Epithelial cell of esophagus (primary cell): ENCODE results near the gene CISD3.
A peak's percentile ranks its signal among the peaks of the same experiment; 100 is the strongest.

Source experiments
- DNase-seq: peaks from one replicate; pipeline ENCODE4 v3.0.0; 2010; ENCODE audit warnings: low read depth
- H3K4me3 ChIP-seq: 2 replicates; pipeline ENCODE4 v1.5.1; 2011; ENCODE audit warnings: mild to moderate bottlenecking, low read length, control low read depth
- CTCF ChIP-seq: IDR thresholded peaks from 2 replicates; pipeline ENCODE4 v1.5.1; 2011; ENCODE audit warnings: low read depth, mild to moderate bottlenecking, low read length, control low read depth, inconsistent platforms; ENCODE audit not compliant: insufficient read depth; ENCODE audit errors: missing control alignments

CISD3 gene

GRCh38 chr17:38749223-38750043, 19.3 kb downstream of the CISD3 start:
- H3K4me3 ChIP-seq: peak overlapping the region; percentile 100
- no peak for TF ChIP-seq CTCF
- DNase-seq: peak; percentile 48

GRCh38 chr17:38750044-38750311, 19.8 kb downstream of the CISD3 start:
- peak overlapping the region; percentile 100 for H3K4me3 ChIP-seq
- no peak for DNase-seq
- TF ChIP-seq CTCF: no peak

DNA sequence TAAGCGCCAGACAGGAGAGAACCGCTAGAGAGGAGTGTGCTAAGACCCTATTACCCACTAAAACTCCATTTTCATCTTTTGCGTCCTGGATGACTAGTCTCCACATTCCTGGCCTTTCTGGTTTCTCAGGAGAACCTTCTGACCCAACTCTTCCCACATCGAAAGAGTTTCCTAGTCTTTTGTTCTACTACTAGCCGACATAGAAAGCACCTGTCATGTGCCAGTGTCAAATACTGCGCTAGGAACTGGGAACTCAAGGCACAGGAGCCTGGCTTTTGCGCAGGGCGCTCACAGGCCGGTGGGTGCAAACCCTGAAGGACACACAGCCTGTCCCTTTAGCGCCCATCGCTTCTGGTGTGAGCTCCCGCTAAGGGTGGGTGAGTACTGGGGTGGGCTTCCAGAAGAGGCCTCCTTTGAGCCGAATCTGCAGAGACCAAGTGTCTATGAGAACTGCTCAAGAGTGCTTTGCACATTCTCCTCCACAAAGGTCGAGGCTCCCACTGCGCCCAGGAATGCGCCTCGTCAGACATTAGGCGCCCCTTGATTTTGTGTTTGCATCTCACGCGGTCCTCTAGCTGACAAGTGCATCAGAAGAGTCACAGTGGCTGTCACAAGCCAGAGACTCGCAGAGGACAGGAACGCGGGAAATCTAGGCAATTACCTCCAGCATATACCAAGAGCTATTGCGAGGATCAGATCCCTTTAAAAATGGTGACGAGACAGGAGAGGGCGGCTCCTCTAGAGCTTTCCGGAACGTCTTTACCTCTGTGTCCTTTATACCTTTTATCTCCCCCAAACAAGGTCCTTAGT, 20.4 kb downstream of the CISD3 start:
- TF ChIP-seq CTCF: no peak
- H3K4me3 ChIP-seq: peak overlapping the region; percentile 100
- peak; percentile 60 for DNase-seq

DNA sequence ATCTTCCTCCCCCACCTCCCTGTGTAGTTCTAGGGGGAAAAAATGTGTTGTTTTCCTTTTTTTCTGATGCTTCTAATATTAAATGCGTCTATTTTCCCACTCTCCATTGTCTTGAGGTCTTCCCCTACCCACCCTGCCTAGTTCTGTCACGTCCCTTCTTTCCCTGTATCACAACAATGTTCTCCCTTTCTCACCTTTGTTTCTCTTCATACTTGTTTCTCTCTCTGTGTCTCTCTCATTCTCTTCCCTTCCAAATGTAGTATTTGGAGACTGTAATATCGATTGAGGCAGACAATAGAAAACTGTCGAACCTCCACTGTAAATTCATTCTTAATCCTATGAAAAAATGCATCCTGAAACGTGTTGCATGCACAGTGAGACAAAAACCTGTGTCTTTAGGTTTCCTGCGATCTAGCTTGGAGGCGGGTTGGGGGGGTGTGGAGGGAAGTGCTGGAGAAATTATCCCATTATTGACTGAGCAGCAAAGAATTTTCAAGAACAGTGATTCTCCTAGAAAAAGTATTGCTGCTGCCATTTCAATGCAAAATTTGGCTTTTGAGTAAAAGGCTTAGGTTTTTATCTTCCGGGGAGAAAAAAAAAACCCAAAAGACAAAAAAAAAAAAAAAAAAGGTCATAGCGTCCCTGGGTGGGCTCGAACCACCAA, 21.1 kb downstream of the CISD3 start:
- peak overlapping the region; percentile 100 for H3K4me3 ChIP-seq
- TF ChIP-seq CTCF: no peak
- DNase-seq: peak; percentile 37

DNA sequence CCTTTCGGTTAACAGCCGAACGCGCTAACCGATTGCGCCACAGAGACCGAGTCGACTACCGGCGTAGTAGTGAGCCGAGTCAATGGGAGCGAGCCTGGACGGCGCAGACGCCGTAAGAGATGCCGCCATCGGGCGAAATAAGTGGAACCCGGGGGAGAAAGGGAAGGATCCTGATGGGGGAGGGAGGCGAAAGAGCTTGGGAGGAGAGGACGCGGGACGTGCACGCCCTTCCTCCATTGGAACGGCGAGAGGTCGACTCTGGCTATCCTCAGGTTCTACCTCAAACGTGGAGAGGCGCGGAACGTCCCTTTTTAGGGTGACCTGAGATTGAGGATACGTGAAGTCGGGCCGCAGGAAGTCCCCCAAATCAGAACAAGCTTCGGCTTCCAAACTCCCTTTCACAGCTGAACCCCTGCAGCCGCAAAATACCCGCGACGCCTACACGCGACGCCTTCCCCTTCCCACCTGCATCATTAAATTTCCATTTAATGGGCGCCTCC, 21.7 kb downstream of the CISD3 start:
- peak; percentile 82 for DNase-seq
- no peak for TF ChIP-seq CTCF
- peak overlapping the region; percentile 100 for H3K4me3 ChIP-seq

- no peak for TF ChIP-seq CTCF
- peak; percentile 100 for DNase-seq
Measured at GRCh38 chr17:38752308-38753070, 22.3 kb downstream of the CISD3 start, which contains the start of gene PSMB3. PSMB3 (plus strand) TSS chr17:38752741; CDS start chr17:38752827, 86 bp downstream.

More at GRCh38 chr17:38752308-38753070, 22.3 kb downstream of the CISD3 start, which contains the start of gene PSMB3:
- H3K4me3 ChIP-seq: peak within 1 kb of the TSS; percentile 100
